Retina (tissue), 1 donor: ENCODE results near the gene KRTAP10-7.
"Not testable (repeated sequence)": the region's sequence is repeated elsewhere in the genome, so short reads cannot be mapped to it uniquely, and the experiment has no call there.

Source experiments
- DNase-seq: peaks from one replicate; pipeline ENCODE4 v3.0.0-alpha.2; 2016

Gene KRTAP10-7

GRCh38 chr21:44590897-44591800, 9.2 kb upstream of the KRTAP10-7 start:
- not testable (repeated sequence) for DNase-seq

GRCh38 chr21:44591801-44592130, 8.6 kb upstream of the KRTAP10-7 start:
- DNase-seq, result not testable (repeated sequence)

GRCh38 chr21:44592446-44593311, 7.7 kb upstream of the KRTAP10-7 start, which contains the start of gene KRTAP10-6:
Gene KRTAP10-6 (minus strand): TSS chr21:44592505. CDS start chr21:44592484, 21 bp downstream.
- DNase-seq, result no peak

GRCh38 chr21:44593598-44594405, 6.6 kb upstream of the KRTAP10-7 start:
- DNase-seq, result no peak

GRCh38 chr21:44594406-44594916, 5.9 kb upstream of the KRTAP10-7 start:
- no peak for DNase-seq

- no peak for DNase-seq
Observed at GRCh38 chr21:44595524-44595923, 4.9 kb upstream of the KRTAP10-7 start.

GRCh38 chr21:44596068-44596725, 4.2 kb upstream of the KRTAP10-7 start:
- no peak for DNase-seq

GRCh38 chr21:44598061-44598460, 2.3 kb upstream of the KRTAP10-7 start:
- no peak for DNase-seq

- DNase-seq, result no peak
Observed at GRCh38 chr21:44599264-44600029, 950 bp upstream of the KRTAP10-7 start.

GRCh38 chr21:44601091-44601490, 694 bp downstream of the KRTAP10-7 start:
- DNase-seq, result not testable (repeated sequence)

- DNase-seq, result no peak
Observed at GRCh38 chr21:44601596-44602462, 1.4 kb downstream of the KRTAP10-7 start.

GRCh38 chr21:44602463-44602850, 2.1 kb downstream of the KRTAP10-7 start:
- DNase-seq, result no peak

- no peak for DNase-seq
Observed at GRCh38 chr21:44603109-44603875, 2.9 kb downstream of the KRTAP10-7 start.

GRCh38 chr21:44603911-44604310, 3.5 kb downstream of the KRTAP10-7 start:
- no peak for DNase-seq

GRCh38 chr21:44606495-44606894, 6.1 kb downstream of the KRTAP10-7 start:
- no peak for DNase-seq

- DNase-seq, result no peak
Observed at GRCh38 chr21:44609193-44609592, 8.8 kb downstream of the KRTAP10-7 start.

- DNase-seq, result not testable (repeated sequence)
Observed at GRCh38 chr21:44610157-44610843, 9.9 kb downstream of the KRTAP10-7 start.

GRCh38 chr21:44611551-44611950, 11.2 kb downstream of the KRTAP10-7 start:
- no peak for DNase-seq

GRCh38 chr21:44612029-44612486, 11.7 kb downstream of the KRTAP10-7 start, which contains the start of gene KRTAP10-8:
Gene KRTAP10-8 (plus strand): TSS chr21:44612079. CDS start chr21:44612101, 22 bp downstream.
- no peak for DNase-seq
